Measurements from ENCODE around the gene SH2D4B. TPM values are rescaled to one million over a fixed set of nuclear protein-coding genes. Genes with fewer than 3 reads are reported as not detected.

The SH2D4B gene
- total RNA-seq, 1 donor from 2014 or later = 1.4 TPM

DNA sequence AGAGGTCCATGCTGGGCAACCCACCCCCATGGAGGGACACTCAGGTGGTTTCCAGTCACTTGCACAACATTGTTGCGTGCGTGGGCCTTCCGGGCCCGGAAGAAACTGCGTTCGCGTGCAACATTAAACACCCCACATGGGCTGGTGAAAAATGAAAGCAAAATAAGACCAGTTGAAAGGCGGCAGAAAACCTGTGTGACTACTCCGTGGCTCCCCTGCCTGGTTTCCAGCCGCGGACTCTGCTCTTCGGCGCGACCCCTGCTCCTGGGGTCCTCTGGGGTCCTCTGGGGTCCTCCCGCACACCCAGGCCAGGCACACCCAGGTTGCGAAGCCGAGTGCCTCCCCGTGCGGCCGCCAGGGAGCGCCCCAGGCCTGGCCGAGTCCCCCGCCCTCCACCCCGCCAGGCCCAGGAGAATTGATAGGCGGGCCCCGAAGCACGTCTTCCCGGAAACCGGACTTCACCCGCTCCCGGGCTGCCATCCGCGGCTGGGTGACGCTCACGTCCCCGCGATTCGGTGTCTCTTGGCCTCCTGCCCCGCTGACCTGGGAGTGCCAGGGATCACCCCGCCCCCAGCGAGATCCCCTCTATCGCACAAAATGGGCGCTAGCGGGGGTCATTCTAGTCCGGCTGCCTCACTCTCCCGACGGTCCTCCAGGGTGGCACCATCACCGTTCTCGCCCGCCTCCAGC lies 1.9 kb upstream of the SH2D4B start:
- Histone ChIP-seq H3K27ac (peak overlapping the region; percentile 85), H3K4me1 (peaks cover 8% of the 10 kb centered on the region), H3K4me3 (peak overlapping the region; percentile 62), H3K27me3 (ENCODE audit: low read depth) (no peaks in the 10 kb centered on the region), H3K9me3 (no peaks in the 10 kb centered on the region), H3K36me3 (no peaks in the 10 kb centered on the region)
- peak; percentile 86 for DNase-seq
- peak; percentile 78 for TF ChIP-seq CTCF (IDR thresholded peaks at IDR 0.05)
- intact Hi-C loops (cut with DNase I) = no loop called here
- peak; percentile 93 to 95 for ATAC-seq

- H3K27me3 ChIP-seq (ENCODE audit: low read depth) = no peaks in the 10 kb centered on the region
- ATAC-seq (peak in 1 of 2 donors; percentile 3), DNase-seq (no peak)
- no peaks in the 10 kb centered on the region for H3K9me3 ChIP-seq
- H3K4me3 ChIP-seq = peak overlapping the region; percentile 62
- TF ChIP-seq CTCF (IDR thresholded peaks at IDR 0.05) = no peak
- peaks cover 13% of the 10 kb centered on the region for H3K4me1 ChIP-seq
- H3K27ac ChIP-seq = peak overlapping the region; percentile 85
- no peaks in the 10 kb centered on the region for H3K36me3 ChIP-seq
- intact Hi-C loops (cut with DNase I) = no loop called here
These were observed 1.3 kb upstream of the SH2D4B start for GRCh38 chr10:80536361-80536835.

DNA sequence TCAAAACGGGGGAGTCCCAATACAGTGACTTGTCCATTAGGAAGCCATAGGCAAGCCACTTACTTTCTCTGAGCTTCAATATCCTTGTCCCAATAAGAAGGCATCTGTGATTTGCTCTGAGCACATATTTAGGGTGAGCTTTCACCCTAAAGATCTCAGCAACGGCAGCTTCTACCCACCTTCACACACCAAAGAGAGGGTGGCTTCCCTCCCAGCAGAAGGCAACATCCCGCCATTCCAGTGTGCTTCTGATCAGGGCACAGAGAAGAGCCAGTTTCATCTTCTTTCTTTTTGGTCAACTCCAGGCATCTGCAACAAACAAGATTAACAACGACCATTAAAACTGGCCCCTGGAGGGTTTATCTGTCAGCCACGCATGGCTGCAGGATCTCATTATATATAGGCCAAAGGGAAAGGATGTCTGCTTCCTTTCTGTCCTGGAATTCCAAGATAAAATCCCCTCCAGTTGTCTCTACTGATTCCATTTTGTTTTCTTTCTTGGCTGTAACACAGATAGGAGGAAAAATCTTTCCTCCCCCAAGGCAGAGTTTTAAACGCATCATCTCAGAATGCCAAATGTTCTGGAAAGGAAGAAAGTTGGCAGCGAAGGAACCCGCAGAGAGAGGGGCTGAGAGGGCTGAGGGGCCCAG lies 491 bp upstream of the SH2D4B start:
- no peak for TF ChIP-seq CTCF (IDR thresholded peaks at IDR 0.05)
- H3K27me3 ChIP-seq (ENCODE audit: low read depth) = no peaks in the 10 kb centered on the region
- ATAC-seq (no peak), DNase-seq (no peak)
- peaks cover 19% of the 10 kb centered on the region for H3K4me1 ChIP-seq
- H3K9me3 ChIP-seq = no peaks in the 10 kb centered on the region
- no peak overlapping the region for H3K4me3 ChIP-seq
- H3K36me3 ChIP-seq = no peaks in the 10 kb centered on the region
- no peak overlapping the region for H3K27ac ChIP-seq
- intact Hi-C loops (cut with DNase I) = no loop called here

GRCh38 chr10:80538481-80539185 lies 931 bp downstream of the SH2D4B start:
- Histone ChIP-seq H3K36me3 (no peaks in the 10 kb centered on the region), H3K9me3 (no peaks in the 10 kb centered on the region), H3K27me3 (ENCODE audit: low read depth) (no peaks in the 10 kb centered on the region), H3K4me3 (no peak overlapping the region), H3K4me1 (peaks cover 19% of the 10 kb centered on the region), H3K27ac (no peak overlapping the region)
- intact Hi-C loops (cut with DNase I) = no loop called here
- no peak for DNase-seq
- no peak for ATAC-seq
- no peak for TF ChIP-seq CTCF (IDR thresholded peaks at IDR 0.05)

GRCh38 chr10:80539421-80540031 lies 1.8 kb downstream of the SH2D4B start:
- no peak overlapping the region for H3K4me3 ChIP-seq
- no peaks in the 10 kb centered on the region for H3K27me3 ChIP-seq (ENCODE audit: low read depth)
- no peaks in the 10 kb centered on the region for H3K9me3 ChIP-seq
- peaks cover 19% of the 10 kb centered on the region for H3K4me1 ChIP-seq
- DNase-seq = no peak
- no peaks in the 10 kb centered on the region for H3K36me3 ChIP-seq
- intact Hi-C loops (cut with DNase I) = no loop called here
- ATAC-seq = no peak
- H3K27ac ChIP-seq = no peak overlapping the region
- TF ChIP-seq CTCF (IDR thresholded peaks at IDR 0.05) = no peak
